ENCODE results near the gene HS1BP3.

The HS1BP3 gene

GRCh38 chr2:20626698-20627513 is 24.0 kb downstream of the HS1BP3 start:
- no peak for DNase-seq

- no peak for DNase-seq
Measured at GRCh38 chr2:20626392-20626697, 24.6 kb downstream of the HS1BP3 start.

GRCh38 chr2:20625491-20626391 is 25.2 kb downstream of the HS1BP3 start:
- no peak for DNase-seq

GRCh38 chr2:20624884-20625485 is 25.9 kb downstream of the HS1BP3 start:
- DNase-seq = no peak

- DNase-seq = no peak
Measured at GRCh38 chr2:20624156-20624883, 26.6 kb downstream of the HS1BP3 start.

GRCh38 chr2:20623741-20624155 is 27.1 kb downstream of the HS1BP3 start:
- DNase-seq = no peak

- DNase-seq = no peak
Measured at GRCh38 chr2:20623241-20623640, 27.7 kb downstream of the HS1BP3 start.

- no peak for DNase-seq
Measured at GRCh38 chr2:20622731-20623130, 28.2 kb downstream of the HS1BP3 start.

- DNase-seq = no peak
Measured at GRCh38 chr2:20622296-20622686, 28.6 kb downstream of the HS1BP3 start.

GRCh38 chr2:20621366-20622295 is 29.3 kb downstream of the HS1BP3 start:
- no peak for DNase-seq

GRCh38 chr2:20620696-20621365 is 30.1 kb downstream of the HS1BP3 start:
- no peak for DNase-seq

GRCh38 chr2:20620271-20620681 is 30.6 kb downstream of the HS1BP3 start:
- no peak for DNase-seq

GRCh38 chr2:20619624-20620024 is 31.3 kb downstream of the HS1BP3 start:
- DNase-seq = no peak

- no peak for DNase-seq
Measured at GRCh38 chr2:20618886-20619521, 31.9 kb downstream of the HS1BP3 start.

GRCh38 chr2:20618468-20618885 is 32.4 kb downstream of the HS1BP3 start:
- DNase-seq = no peak

GRCh38 chr2:20617892-20618467 is 32.9 kb downstream of the HS1BP3 start:
- DNase-seq = no peak

- DNase-seq = no peak
Measured at GRCh38 chr2:20617081-20617575, 33.8 kb downstream of the HS1BP3 start.

GRCh38 chr2:20616341-20616871 is 34.5 kb downstream of the HS1BP3 start:
- no peak for DNase-seq

- no peak for DNase-seq
Measured at GRCh38 chr2:20615466-20616241, 35.2 kb downstream of the HS1BP3 start.
